RWPE2 (cell line): ENCODE data around the gene ROR2.
A peak's percentile ranks its signal among the peaks of the same experiment; 100 is the strongest.

Source experiments
- ATAC-seq: fragments of 200-7000 bp; cut with Tn5 transposase; 3 replicates; pipeline ENCODE4 v1.9.1; 2021; ENCODE audit warnings: low read depth
- DNase-seq: peaks from one replicate; pipeline ENCODE4 v3.0.0-alpha.2; 2020; ENCODE audit warnings: low spot score
- H3K27ac ChIP-seq: fragments of 450-650 bp; 2 replicates; pipeline ENCODE4 v1.5.1; 2017; ENCODE audit warnings: mild to moderate bottlenecking; ENCODE audit not compliant: poor library complexity, severe bottlenecking
- H3K27me3 ChIP-seq: fragments of 250-450 bp; sonication (Bioruptor Pico); 2 replicates; pipeline ENCODE4 v1.5.1; 2021; ENCODE audit warnings: mild to moderate bottlenecking, moderate library complexity; ENCODE audit not compliant: insufficient read depth, poor library complexity, severe bottlenecking
- H3K36me3 ChIP-seq: fragments of 250-450 bp; sonication (Bioruptor Pico); 2 replicates; pipeline ENCODE4 v1.5.1; 2020; ENCODE audit warnings: low read depth, mild to moderate bottlenecking, moderate library complexity
- H3K4me1 ChIP-seq: fragments of 250-450 bp; sonication (Bioruptor Pico); 2 replicates; pipeline ENCODE4 v1.5.1; 2021; ENCODE audit warnings: mild to moderate bottlenecking, moderate library complexity; ENCODE audit not compliant: insufficient read depth, poor library complexity, severe bottlenecking
- H3K4me3 ChIP-seq: fragments of 250-450 bp; sonication (Bioruptor Pico); 2 replicates; pipeline ENCODE4 v1.5.1; 2021; ENCODE audit warnings: mild to moderate bottlenecking, moderate library complexity; ENCODE audit not compliant: severe bottlenecking
- H3K9me3 ChIP-seq: fragments of 250-450 bp; sonication (Bioruptor Pico); 2 replicates; pipeline ENCODE4 v1.5.1; 2021; ENCODE audit warnings: mild to moderate bottlenecking, moderate library complexity; ENCODE audit not compliant: severe bottlenecking
- TF ChIP-seq, protein P1 (sequence below): fragments of 450-650 bp; IDR thresholded peaks from one replicate; pipeline ENCODE4 v1.5.1; 2017; ENCODE audit warnings: mild to moderate bottlenecking, moderate library complexity; ENCODE audit not compliant: poor library complexity, severe bottlenecking

The ROR2 gene

DNA sequence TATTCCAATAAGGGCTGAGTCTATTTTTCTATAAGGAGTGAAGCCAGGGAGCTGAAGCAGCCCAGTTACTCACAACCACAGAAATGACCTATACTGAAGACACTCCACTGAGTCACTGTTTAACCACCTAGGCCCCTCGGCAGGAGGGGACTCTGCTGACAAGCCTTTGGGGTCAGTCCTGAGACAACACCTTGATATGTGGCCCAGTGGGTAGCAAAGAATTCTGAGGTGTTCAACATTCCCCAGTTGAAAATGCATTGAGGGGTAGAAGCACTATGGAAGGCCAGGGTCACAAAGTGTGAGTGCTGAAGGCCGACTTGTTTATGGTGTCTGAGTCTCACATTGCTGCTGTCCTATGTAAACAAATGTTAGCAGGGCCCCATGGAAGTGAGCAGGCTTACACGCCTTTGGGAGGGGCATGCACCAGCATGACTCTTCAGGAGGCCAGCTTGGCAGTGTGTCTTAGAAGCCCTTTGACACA is 413.8 kb downstream of the ROR2 start:
- H3K27me3 ChIP-seq, result no peaks in the 10 kb centered on the region
- no peaks in the 10 kb centered on the region for H3K36me3 ChIP-seq
- DNase-seq (no peak), ATAC-seq (peak; percentile 90)
- no peaks in the 10 kb centered on the region for H3K9me3 ChIP-seq
- H3K4me1 ChIP-seq, result peaks cover 16% of the 10 kb centered on the region
- TF ChIP-seq, protein P1, sequence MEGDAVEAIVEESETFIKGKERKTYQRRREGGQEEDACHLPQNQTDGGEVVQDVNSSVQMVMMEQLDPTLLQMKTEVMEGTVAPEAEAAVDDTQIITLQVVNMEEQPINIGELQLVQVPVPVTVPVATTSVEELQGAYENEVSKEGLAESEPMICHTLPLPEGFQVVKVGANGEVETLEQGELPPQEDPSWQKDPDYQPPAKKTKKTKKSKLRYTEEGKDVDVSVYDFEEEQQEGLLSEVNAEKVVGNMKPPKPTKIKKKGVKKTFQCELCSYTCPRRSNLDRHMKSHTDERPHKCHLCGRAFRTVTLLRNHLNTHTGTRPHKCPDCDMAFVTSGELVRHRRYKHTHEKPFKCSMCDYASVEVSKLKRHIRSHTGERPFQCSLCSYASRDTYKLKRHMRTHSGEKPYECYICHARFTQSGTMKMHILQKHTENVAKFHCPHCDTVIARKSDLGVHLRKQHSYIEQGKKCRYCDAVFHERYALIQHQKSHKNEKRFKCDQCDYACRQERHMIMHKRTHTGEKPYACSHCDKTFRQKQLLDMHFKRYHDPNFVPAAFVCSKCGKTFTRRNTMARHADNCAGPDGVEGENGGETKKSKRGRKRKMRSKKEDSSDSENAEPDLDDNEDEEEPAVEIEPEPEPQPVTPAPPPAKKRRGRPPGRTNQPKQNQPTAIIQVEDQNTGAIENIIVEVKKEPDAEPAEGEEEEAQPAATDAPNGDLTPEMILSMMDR, result no peak
- peak overlapping the region; percentile 21 for H3K27ac ChIP-seq
- H3K4me3 ChIP-seq, result no peak overlapping the region

DNA sequence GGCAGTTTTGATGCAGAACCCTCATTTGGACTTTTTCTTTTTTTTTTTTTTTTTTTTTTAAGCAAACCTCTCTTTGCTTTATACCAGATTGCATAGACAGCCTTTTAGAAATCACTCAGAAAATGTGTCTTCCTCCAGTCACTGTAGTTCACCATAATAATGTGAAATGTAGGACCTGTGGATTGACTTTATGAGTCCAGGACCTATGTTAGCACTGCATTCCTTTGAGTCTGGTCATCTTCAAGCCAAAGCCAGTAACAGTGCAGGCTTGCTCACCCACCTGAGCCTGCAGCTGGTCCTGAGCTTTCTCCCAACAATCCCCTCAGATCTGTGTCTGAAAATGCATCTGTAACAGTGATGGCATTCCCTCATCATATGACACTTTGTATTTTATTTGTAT is 415.7 kb downstream of the ROR2 start:
- Histone ChIP-seq H3K36me3 (no peaks in the 10 kb centered on the region), H3K4me3 (no peak overlapping the region), H3K9me3 (no peaks in the 10 kb centered on the region), H3K27ac (no peak overlapping the region), H3K4me1 (peaks cover 16% of the 10 kb centered on the region), H3K27me3 (no peaks in the 10 kb centered on the region)
- DNase-seq (no peak), ATAC-seq (peak; percentile 77)
- TF ChIP-seq, protein P1, result no peak

DNA sequence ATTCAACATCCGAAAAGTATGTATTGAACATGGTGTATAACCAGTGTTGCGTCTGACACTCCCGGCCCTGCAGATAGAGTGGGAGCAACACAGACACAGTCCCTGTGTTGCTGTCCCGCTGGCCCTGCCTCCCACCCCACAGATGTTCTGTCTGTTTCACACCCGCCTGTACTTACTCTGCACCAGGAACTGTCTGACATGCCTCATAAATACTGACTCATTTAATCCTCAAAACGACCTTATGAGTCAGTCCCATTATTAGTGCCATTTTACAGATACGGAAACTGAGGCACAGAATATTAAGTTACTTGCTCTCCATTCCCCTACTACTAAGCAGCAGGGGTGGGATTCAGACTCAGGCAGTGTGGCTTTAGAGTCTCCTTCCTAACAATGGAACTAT is 416.6 kb downstream of the ROR2 start:
- no peak for ATAC-seq
- TF ChIP-seq, protein P1, result no peak
- Histone ChIP-seq H3K27me3 (no peaks in the 10 kb centered on the region), H3K9me3 (no peaks in the 10 kb centered on the region), H3K27ac (no peak overlapping the region), H3K4me1 (peaks cover 16% of the 10 kb centered on the region), H3K4me3 (no peak overlapping the region), H3K36me3 (no peaks in the 10 kb centered on the region)
- DNase-seq, result no peak

DNA sequence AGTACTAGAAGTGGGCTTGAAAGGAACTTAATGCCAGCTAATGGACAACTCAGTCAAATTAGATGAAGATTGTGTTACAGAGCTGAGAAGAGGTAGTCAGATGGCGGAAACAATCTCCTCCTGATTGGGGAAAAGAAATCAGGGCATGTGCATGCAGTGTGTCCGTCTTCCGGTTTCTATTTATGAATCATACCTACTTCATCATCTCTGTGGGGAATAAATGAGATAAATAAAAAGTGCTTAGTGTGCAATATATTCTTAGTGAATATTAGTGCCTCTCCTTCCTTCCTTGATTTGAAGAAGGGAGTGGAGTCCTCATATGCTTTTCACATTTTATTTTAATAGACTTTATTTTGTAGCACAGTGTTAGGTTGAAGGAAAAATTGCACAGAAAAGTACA is 417.7 kb downstream of the ROR2 start:
- TF ChIP-seq, protein P1, result no peak
- DNase-seq, result no peak
- Histone ChIP-seq H3K27me3 (no peaks in the 10 kb centered on the region), H3K27ac (no peak overlapping the region), H3K4me3 (no peak overlapping the region), H3K9me3 (no peaks in the 10 kb centered on the region), H3K4me1 (peaks cover 16% of the 10 kb centered on the region), H3K36me3 (no peaks in the 10 kb centered on the region)
- ATAC-seq, result no peak; the same call in 2 of the 3 replicates

DNA sequence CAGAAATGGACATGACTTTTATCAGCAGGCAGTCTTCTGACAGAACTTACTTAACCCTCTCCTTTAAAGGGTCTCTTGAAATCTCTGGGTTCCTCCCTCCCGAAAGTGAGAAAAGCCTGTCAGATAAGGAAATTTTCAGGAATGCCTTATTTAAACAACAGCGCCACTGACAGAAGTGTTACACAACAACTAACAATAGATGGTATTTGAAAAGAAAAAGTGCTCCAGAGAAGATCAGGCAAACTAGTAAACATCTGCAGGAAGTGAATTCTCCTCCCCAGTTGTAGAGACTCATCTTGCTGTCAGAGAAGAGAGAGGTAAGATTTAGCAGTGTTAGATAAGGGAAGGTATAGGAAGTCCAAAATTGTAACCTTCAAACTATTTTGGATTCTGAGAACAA is 419.2 kb downstream of the ROR2 start:
- Histone ChIP-seq H3K27me3 (no peaks in the 10 kb centered on the region), H3K4me1 (peaks cover 8% of the 10 kb centered on the region), H3K9me3 (no peaks in the 10 kb centered on the region), H3K4me3 (no peak overlapping the region), H3K36me3 (no peaks in the 10 kb centered on the region), H3K27ac (no peak overlapping the region)
- TF ChIP-seq, protein P1, result no peak
- DNase-seq (no peak), ATAC-seq (no peak)
